GM21825 (cell line): ENCODE measurements around the gene NDUFA8.

Experiments used
- ATAC-seq: cut with Tn5 transposase; IDR thresholded peaks from one replicate; pipeline ENCODE4 v1.9.1; 2021; ENCODE audit warnings: mild to moderate bottlenecking, moderate library complexity; ENCODE audit not compliant: unreplicated experiment

The NDUFA8 gene

GRCh38 chr9:122186301-122186700, 26.7 kb upstream of the NDUFA8 start:
- ATAC-seq = no peak

GRCh38 chr9:122184551-122184950, 25.0 kb upstream of the NDUFA8 start:
- no peak for ATAC-seq

DNA sequence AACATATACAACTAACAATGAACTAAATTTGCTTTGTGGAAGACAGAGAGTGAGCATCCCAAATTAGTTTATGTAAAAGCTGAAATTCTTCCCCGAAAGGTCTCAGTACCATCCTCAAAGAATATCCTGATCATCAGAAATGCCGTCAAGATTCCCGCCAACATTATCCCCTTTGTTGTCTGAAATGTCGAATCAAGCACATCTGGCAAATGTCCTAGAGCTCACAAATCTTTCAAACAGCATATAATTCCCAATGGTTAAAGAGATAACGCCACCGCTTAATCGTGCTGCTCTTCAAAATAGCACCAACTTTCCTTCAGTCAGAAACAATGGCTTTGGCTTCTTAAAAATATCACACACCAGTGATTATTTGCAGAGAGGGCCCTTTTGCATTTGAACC, 23.9 kb upstream of the NDUFA8 start:
- ATAC-seq = no peak

DNA sequence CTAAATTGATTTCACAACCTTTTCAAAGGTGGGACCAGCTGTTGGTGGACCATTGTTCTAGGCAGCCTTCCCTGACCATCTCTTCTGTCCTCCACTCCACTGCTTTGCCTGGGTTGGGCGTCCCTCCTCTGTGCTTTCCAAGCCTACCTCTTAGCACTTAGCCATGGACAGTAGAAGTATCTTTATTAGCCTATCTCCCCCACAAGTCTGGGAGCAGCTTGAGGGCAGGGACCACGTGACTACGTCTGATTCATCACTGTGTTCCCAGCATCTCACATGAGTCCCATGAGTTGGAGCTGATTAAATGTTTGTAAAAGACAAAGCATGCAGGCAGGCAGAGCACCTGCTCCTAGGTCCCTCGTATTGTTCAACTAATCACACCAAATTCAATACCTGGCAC, 21.1 kb upstream of the NDUFA8 start:
- no peak for ATAC-seq

- no peak for ATAC-seq
These were observed 20.1 kb upstream of the NDUFA8 start for GRCh38 chr9:122179690-122180074.

DNA sequence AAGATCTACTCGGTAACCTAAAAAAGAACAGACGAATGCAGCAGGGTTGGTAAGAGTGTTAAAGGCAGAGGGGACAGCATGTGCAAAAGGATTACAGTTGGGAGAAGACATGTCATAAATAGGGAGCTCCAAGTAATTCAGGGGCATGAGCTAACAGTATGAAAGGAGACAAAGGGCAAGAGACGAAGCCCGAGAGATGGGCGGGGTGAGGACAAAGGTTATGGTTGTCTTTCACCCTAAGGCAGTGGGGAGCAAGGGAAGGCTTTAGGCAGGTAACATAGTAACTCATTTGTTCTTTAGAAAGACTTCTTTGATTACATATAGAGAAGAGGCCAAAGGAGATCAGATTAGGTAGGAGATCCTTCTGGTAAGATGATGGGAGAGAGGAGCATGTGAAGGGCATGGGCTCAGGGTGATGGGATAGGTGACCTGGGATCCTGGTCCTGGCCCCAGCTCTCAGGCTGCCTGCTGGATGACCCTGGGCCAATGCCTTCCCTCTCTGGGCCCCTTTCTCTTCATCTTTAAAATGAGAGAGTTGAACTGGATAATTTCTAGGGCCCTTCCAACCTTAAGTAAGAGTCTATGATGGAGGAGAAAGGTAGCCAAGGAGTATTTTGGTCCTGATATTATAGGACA, 19.6 kb upstream of the NDUFA8 start:
- ATAC-seq = no peak

GRCh38 chr9:122176916-122177315, 17.3 kb upstream of the NDUFA8 start:
- no peak for ATAC-seq

DNA sequence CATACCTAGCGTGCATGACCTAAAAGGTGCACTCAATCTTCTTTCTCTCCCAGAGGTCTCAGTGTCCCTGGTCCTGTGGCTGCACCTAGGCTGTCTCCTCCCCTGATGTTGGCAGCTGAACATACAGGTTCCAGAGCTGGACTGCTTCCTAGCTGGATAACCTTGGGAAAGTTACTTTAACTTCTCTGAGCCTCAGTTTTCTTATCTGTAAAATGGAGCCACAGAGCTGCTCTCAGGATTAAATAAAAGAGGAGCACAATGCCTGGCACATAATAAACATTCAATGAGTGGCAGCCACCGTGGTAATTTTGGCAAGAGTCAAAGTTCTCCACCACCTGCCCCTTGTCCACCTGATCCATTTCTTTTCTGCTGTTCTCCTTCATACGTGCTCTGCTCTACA, 14.1 kb upstream of the NDUFA8 start:
- ATAC-seq = no peak

- ATAC-seq = no peak
These were observed 12.6 kb upstream of the NDUFA8 start for GRCh38 chr9:122172131-122172530.

- ATAC-seq = no peak
These were observed 8.8 kb upstream of the NDUFA8 start for GRCh38 chr9:122168356-122168755.

GRCh38 chr9:122164286-122164685, 4.7 kb upstream of the NDUFA8 start:
- no peak for ATAC-seq

DNA sequence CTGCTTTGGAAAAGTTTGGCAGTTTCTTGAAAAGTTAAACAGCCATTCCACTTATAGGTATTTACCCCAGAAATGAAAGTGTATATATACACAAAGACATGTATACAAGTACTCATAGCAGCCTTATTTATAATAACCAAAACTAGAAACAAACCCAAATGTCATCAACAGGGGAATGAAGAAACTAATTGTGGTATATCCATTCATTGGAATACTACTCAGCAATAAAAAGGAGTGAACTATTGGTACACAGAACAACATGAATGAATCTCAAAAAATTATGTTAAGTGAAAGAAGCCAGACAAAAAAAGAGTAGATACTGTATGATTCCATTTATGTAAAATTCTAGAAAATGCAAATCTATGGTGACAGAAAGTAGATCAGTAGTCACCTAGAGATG, 2.8 kb upstream of the NDUFA8 start:
- ATAC-seq = no peak

GRCh38 chr9:122159925-122160246, 307 bp upstream of the NDUFA8 start:
- ATAC-seq = no peak

DNA sequence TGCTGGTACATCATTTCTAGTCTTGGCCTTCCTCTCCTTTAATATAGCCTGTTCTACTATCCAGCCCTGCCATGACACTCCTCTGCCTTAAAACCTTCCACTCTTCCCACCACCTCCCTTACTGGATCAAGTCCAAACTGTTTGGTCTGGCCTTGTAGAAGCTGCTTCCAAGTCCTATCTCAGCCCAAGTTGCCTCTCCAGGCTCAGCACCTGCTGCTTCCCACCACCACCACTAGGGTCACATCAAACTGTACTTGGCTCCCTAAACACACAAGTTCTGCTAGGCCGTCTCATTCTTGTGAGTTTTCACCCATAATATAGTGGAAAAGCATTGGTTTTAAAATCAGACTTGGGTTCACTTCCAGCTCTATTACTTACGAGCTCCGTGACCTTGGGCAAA, 1.4 kb downstream of the NDUFA8 start:
- peak; percentile 37 for ATAC-seq

- no peak for ATAC-seq
These were observed 3.8 kb downstream of the NDUFA8 start for GRCh38 chr9:122155796-122156195.

- no peak for ATAC-seq
These were observed 8.2 kb downstream of the NDUFA8 start for GRCh38 chr9:122151267-122151828.

- no peak for ATAC-seq
These were observed 14.1 kb downstream of the NDUFA8 start for GRCh38 chr9:122145592-122145863.

- ATAC-seq = no peak
These were observed 14.6 kb downstream of the NDUFA8 start for GRCh38 chr9:122144836-122145591.

- no peak for ATAC-seq
These were observed 15.6 kb downstream of the NDUFA8 start for GRCh38 chr9:122143876-122144405.

DNA sequence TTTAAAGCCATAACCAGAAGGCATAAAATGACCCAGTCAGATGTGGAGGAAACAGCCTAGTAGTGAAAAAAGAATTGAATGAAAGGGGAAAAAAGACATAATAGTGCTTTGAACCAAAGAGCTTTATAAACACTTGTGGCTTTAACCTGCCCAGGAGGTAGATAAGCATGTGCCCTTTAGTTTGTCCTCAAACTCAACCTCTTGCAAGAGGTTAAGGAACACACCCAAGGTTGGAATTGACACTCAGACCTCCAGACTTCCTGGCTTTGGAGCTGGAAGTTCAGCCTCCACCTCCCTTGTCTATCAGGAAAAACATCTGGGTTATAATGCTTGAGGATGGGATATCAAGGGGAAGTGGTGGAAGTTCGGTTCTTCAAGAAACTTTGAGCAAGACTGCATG, 16.3 kb downstream of the NDUFA8 start:
- no peak for ATAC-seq

GRCh38 chr9:122141671-122142070, 17.9 kb downstream of the NDUFA8 start:
- no peak for ATAC-seq

- no peak for ATAC-seq
These were observed 19.0 kb downstream of the NDUFA8 start for GRCh38 chr9:122140368-122141193.
